ENCODE data around the gene PHLPP1.

DNA sequence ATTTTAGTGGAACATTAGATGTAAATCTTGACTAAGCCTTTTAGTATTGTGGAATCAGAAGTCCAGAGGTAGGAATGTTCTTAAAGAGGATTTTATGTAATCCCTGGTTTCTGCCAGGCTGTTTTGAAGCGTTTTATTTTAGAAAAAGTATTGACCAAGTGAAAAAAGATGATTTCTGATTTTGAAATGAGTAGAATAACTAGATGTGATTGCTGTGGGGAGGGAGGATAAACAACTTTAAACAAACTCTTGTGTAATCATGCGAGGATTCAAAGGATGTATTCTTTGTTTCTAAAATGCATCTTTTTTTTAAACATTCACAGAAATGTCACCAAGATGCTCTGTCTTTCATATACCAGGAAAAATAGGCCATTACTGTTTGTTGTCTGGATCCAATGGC, 53.9 kb downstream of the PHLPP1 start:
- TF ChIP-seq, protein P1, sequence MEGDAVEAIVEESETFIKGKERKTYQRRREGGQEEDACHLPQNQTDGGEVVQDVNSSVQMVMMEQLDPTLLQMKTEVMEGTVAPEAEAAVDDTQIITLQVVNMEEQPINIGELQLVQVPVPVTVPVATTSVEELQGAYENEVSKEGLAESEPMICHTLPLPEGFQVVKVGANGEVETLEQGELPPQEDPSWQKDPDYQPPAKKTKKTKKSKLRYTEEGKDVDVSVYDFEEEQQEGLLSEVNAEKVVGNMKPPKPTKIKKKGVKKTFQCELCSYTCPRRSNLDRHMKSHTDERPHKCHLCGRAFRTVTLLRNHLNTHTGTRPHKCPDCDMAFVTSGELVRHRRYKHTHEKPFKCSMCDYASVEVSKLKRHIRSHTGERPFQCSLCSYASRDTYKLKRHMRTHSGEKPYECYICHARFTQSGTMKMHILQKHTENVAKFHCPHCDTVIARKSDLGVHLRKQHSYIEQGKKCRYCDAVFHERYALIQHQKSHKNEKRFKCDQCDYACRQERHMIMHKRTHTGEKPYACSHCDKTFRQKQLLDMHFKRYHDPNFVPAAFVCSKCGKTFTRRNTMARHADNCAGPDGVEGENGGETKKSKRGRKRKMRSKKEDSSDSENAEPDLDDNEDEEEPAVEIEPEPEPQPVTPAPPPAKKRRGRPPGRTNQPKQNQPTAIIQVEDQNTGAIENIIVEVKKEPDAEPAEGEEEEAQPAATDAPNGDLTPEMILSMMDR (IDR thresholded peaks at IDR 0.05) = no peak
- no peak for TF ChIP-seq POLR2A (IDR thresholded peaks at IDR 0.05)
